OCI-LY3 (cell line): ENCODE measurements around the gene HDAC7.

Source experiments
- CTCF ChIP-seq: fragments of 200-600, 300-600 bp; sonication (generic); IDR thresholded peaks from 2 replicates; pipeline ENCODE4 v1.5.1; 2014; ENCODE audit warnings: antibody characterized with exemption, low read length, low read depth
- EZH2phosphoT487 ChIP-seq: fragments of 200-600 bp; shearing (Covaris generic); IDR thresholded peaks from 2 replicates; pipeline ENCODE4 v1.6.1; 2018; ENCODE audit warnings: antibody characterized with exemption, mixed run types, low read depth

- TF ChIP-seq CTCF (no peak), EZH2phosphoT487 (no peak)
Observed at GRCh38 chr12:47867495-47867941, 47.8 kb upstream of the HDAC7 start.
